ENCODE measurements around the gene MTCH2. TPM values are rescaled to one million over a fixed set of nuclear protein-coding genes. Genes with fewer than 3 reads are reported as not detected.

The MTCH2 gene
- total RNA-seq, 2 donors from 2014 or later, result 48.4 to 56.8 TPM

- Histone ChIP-seq H3K27me3 (replicated peaks; ENCODE audit: insufficient read depth) (no peaks in the 10 kb centered on the region), H3K36me3 (no peaks in the 10 kb centered on the region), H3K9me3 (no peaks in the 10 kb centered on the region), H3K27ac (no peak overlapping the region), H3K4me3 (no peak overlapping the region), H3K4me1 (replicated peaks) (peaks cover 7% of the 10 kb centered on the region)
- intact Hi-C loops (cut with DNase I), result no loop called here
- DNase-seq (ENCODE audit: low spot score), result no peak
- TF ChIP-seq CTCF (IDR thresholded peaks at IDR 0.05) (no peak), POLR2A (IDR thresholded peaks at IDR 0.05) (no peak), POLR2AphosphoS5 (IDR thresholded peaks at IDR 0.05) (no peak)
- WGBS, result 94% methylated on average over 3 of the region's 3 CpGs
Observed at GRCh38 chr11:47570651-47571356, 71.6 kb downstream of the MTCH2 start.

- intact Hi-C loops (cut with DNase I), result no loop called here
Observed at GRCh38 chr11:47569646-47570045, 72.7 kb downstream of the MTCH2 start.

More at GRCh38 chr11:47569646-47570045, 72.7 kb downstream of the MTCH2 start:
- H3K4me3 ChIP-seq, result no peak overlapping the region
- no peaks in the 10 kb centered on the region for H3K36me3 ChIP-seq
- TF ChIP-seq POLR2AphosphoS5 (IDR thresholded peaks at IDR 0.05) (no peak), CTCF (IDR thresholded peaks at IDR 0.05) (no peak), POLR2A (IDR thresholded peaks at IDR 0.05) (no peak)
- H3K4me1 ChIP-seq (replicated peaks), result peaks cover 7% of the 10 kb centered on the region
- WGBS, result 97% methylated on average over 7 of the region's 7 CpGs
- H3K9me3 ChIP-seq, result no peaks in the 10 kb centered on the region
- H3K27me3 ChIP-seq (replicated peaks; ENCODE audit: insufficient read depth), result no peaks in the 10 kb centered on the region
- no peak for DNase-seq (ENCODE audit: low spot score)
- no peak overlapping the region for H3K27ac ChIP-seq

Small RNA genes lying within 50 kb of the gene (small RNA-seq; reads per million reads assigned to genes)
- gene RNU5E-10P, result 0 reads per million in 2 donors

Other genes with a start within 250 kb of the MTCH2 start
- 10 to 100 TPM; 53.1 to 93.7 TPM for gene SLC39A13, start 234.0 kb downstream of the MTCH2 start, total RNA-seq
- 100 to 1,000 TPM in 1 of 2 donors, 10 to 100 TPM in 1; 99.2 to 133 TPM for gene PSMC3, start 216.1 kb downstream of the MTCH2 start, total RNA-seq
- gene RAPSN, start 193.4 kb downstream of the MTCH2 start, total RNA-seq, result 1 to 10 TPM in 1 of 2 donors, not detected in 1; 1.3 TPM
- 100 to 1,000 TPM in 1 of 2 donors, 10 to 100 TPM in 1; 68.9 to 134 TPM for gene CELF1, start 89.4 kb downstream of the MTCH2 start, total RNA-seq
- gene PTPMT1, start 77.0 kb downstream of the MTCH2 start, total RNA-seq, result 100 to 1,000 TPM; 153 to 184 TPM
- 10 to 100 TPM; 26.8 to 30.6 TPM for gene KBTBD4, start 63.6 kb downstream of the MTCH2 start, total RNA-seq
- 10 to 100 TPM; 69.6 to 77.7 TPM for gene NDUFS3, start 63.5 kb downstream of the MTCH2 start, total RNA-seq
- gene FAM180B, start 55.9 kb downstream of the MTCH2 start, total RNA-seq, result not detected
- 10 to 100 TPM in 1 of 2 donors, 1 to 10 TPM in 1; 2.1 to 13.0 TPM for gene C1QTNF4, start 48.1 kb downstream of the MTCH2 start, total RNA-seq
- gene AGBL2, start 72.8 kb upstream of the MTCH2 start, total RNA-seq, result 1 to 10 TPM; 3.6 to 4.4 TPM
- gene FNBP4, start 124.8 kb upstream of the MTCH2 start, total RNA-seq, result 100 to 1,000 TPM in 1 of 2 donors, 10 to 100 TPM in 1; 73.5 to 148 TPM
- 10 to 100 TPM; 17.9 to 43.2 TPM for gene NUP160, start 205.8 kb upstream of the MTCH2 start, total RNA-seq